Testis (tissue), 2 donors: ENCODE data around the gene BICC1.

Experiments
- CTCF ChIP-seq, 3 experiments: fragments of 450-650 bp in 2 of 3; fragments of 200-600 bp in 1 of 3; sonication (generic) in 1 of 3; IDR thresholded peaks; one replicate each; pipeline ENCODE4 v1.5.1; 2016 to 2019; ENCODE audit warnings: antibody characterized with exemption in 3 of 3, mild to moderate bottlenecking in 2 of 3, moderate library complexity in 1 of 3
- POLR2A ChIP-seq: fragments of 450-650 bp; IDR thresholded peaks from one replicate; pipeline ENCODE4 v1.6.1; 2017; ENCODE audit warnings: antibody characterized with exemption, mild to moderate bottlenecking, moderate library complexity

GRCh38 chr10:58785354-58785753, 272.7 kb downstream of the BICC1 start:
- no peak for TF ChIP-seq POLR2A
- no peak for TF ChIP-seq CTCF (IDR thresholded peaks at IDR 0.05)
